GM21717 (cell line): Measurements from ENCODE around the gene ESR1.
"Not testable (repeated sequence)": the region's sequence is repeated elsewhere in the genome, so short reads cannot be mapped to it uniquely, and the experiment has no call there.

Source experiments
- ATAC-seq: cut with Tn5 transposase; IDR thresholded peaks from one replicate; pipeline ENCODE4 v1.9.1; 2021; ENCODE audit warnings: mild to moderate bottlenecking, moderate library complexity; ENCODE audit not compliant: unreplicated experiment

The ESR1 gene

GRCh38 chr6:152049502-152049901 lies 242.0 kb downstream of the ESR1 start:
- no peak for ATAC-seq

GRCh38 chr6:152050451-152051195 lies 243.1 kb downstream of the ESR1 start:
- ATAC-seq = no peak

- ATAC-seq = no peak
Measured at GRCh38 chr6:152052061-152052460, 244.6 kb downstream of the ESR1 start.

GRCh38 chr6:152053332-152053731 lies 245.8 kb downstream of the ESR1 start:
- ATAC-seq = no peak

GRCh38 chr6:152054441-152054840 lies 247.0 kb downstream of the ESR1 start:
- no peak for ATAC-seq

- no peak for ATAC-seq
Measured at GRCh38 chr6:152055517-152055916, 248.0 kb downstream of the ESR1 start.

GRCh38 chr6:152057832-152058498 lies 250.5 kb downstream of the ESR1 start:
- ATAC-seq = no peak

GRCh38 chr6:152059909-152060308 lies 252.4 kb downstream of the ESR1 start:
- no peak for ATAC-seq

- ATAC-seq = no peak
Measured at GRCh38 chr6:152062476-152062875, 255.0 kb downstream of the ESR1 start.

GRCh38 chr6:152063170-152063921 lies 255.9 kb downstream of the ESR1 start:
- ATAC-seq = no peak

GRCh38 chr6:152068622-152069261 lies 261.3 kb downstream of the ESR1 start:
- ATAC-seq = no peak

- ATAC-seq = no peak
Measured at GRCh38 chr6:152070556-152070955, 263.1 kb downstream of the ESR1 start.

- no peak for ATAC-seq
Measured at GRCh38 chr6:152071318-152071717, 263.8 kb downstream of the ESR1 start.

- ATAC-seq = no peak
Measured at GRCh38 chr6:152071843-152072242, 264.4 kb downstream of the ESR1 start.

GRCh38 chr6:152076242-152076641 lies 268.8 kb downstream of the ESR1 start:
- not testable (repeated sequence) for ATAC-seq

GRCh38 chr6:152078001-152078400 lies 270.5 kb downstream of the ESR1 start:
- ATAC-seq = no peak

GRCh38 chr6:152078804-152079203 lies 271.3 kb downstream of the ESR1 start:
- no peak for ATAC-seq

- no peak for ATAC-seq
Measured at GRCh38 chr6:152085451-152085921, 278.0 kb downstream of the ESR1 start.

- no peak for ATAC-seq
Measured at GRCh38 chr6:152086223-152086873, 278.9 kb downstream of the ESR1 start.

- ATAC-seq = no peak
Measured at GRCh38 chr6:152087096-152087495, 279.6 kb downstream of the ESR1 start.

GRCh38 chr6:152087701-152088100 lies 280.2 kb downstream of the ESR1 start:
- ATAC-seq = no peak
